SK-N-SH treated with all-trans-retinoic acid at 6 μM for 48 hours (cell line): ENCODE results near the gene MMP25.

Experiments
- ATAC-seq: fragments of 200-7000 bp; cut with Tn5 transposase; 3 replicates; pipeline ENCODE4 v1.9.1; 2020; ENCODE audit warnings: mild to moderate bottlenecking, moderate library complexity
- ESRRG ChIP-seq: fragments of 250-450 bp; sonication (Bioruptor Pico); IDR thresholded peaks from 2 replicates; pipeline ENCODE4 v1.6.1; 2021; ENCODE audit warnings: mild to moderate bottlenecking
- OSR1 ChIP-seq: fragments of 250-450 bp; sonication (Bioruptor Pico); IDR thresholded peaks from 2 replicates; pipeline ENCODE4 v1.8.0; 2022; ENCODE audit warnings: moderate library complexity, mild to moderate bottlenecking, inconsistent platforms
- PPARA ChIP-seq: fragments of 250-450 bp; sonication (Bioruptor Pico); IDR thresholded peaks from 2 replicates; pipeline ENCODE4 v1.5.0; 2020; ENCODE audit warnings: mild to moderate bottlenecking, borderline replicate concordance
- RARB ChIP-seq: fragments of 250-450 bp; sonication (Bioruptor Pico); IDR thresholded peaks from 2 replicates; pipeline ENCODE4 v1.8.0; 2021; ENCODE audit warnings: mild to moderate bottlenecking, moderate library complexity
- SNAI2 ChIP-seq: fragments of 250-450 bp; sonication (Bioruptor Pico); IDR thresholded peaks from 2 replicates; pipeline ENCODE4 v1.5.0; 2020; ENCODE audit warnings: mild to moderate bottlenecking, moderate library complexity
- TCF4 ChIP-seq: fragments of 250-450 bp; sonication (Bioruptor Pico); IDR thresholded peaks from 2 replicates; pipeline ENCODE4 v1.8.0; 2021; ENCODE audit warnings: mild to moderate bottlenecking, moderate library complexity, borderline replicate concordance
- TOX ChIP-seq: fragments of 250-450 bp; sonication (Bioruptor Pico); IDR thresholded peaks from 2 replicates; pipeline ENCODE4 v1.8.0; 2021; ENCODE audit warnings: mild to moderate bottlenecking, moderate library complexity, borderline replicate concordance
- TSHZ2 ChIP-seq: fragments of 250-450 bp; sonication (Bioruptor Pico); IDR thresholded peaks from 2 replicates; pipeline ENCODE4 v1.5.0; 2020; ENCODE audit warnings: mild to moderate bottlenecking, moderate library complexity
- ZFP3 ChIP-seq: fragments of 250-450 bp; sonication (Bioruptor Pico); IDR thresholded peaks from 2 replicates; pipeline ENCODE4 v1.5.0; 2020; ENCODE audit warnings: mild to moderate bottlenecking, moderate library complexity
- ZFP30 ChIP-seq: fragments of 450-650 bp; formaldehyde crosslinking; IDR thresholded peaks from 2 replicates; pipeline ENCODE4 v1.5.0; 2022; ENCODE audit warnings: mild to moderate bottlenecking, moderate library complexity
- ZNF565 ChIP-seq: fragments of 450-650 bp; formaldehyde crosslinking; conservative IDR thresholded peaks from 2 replicates; pipeline ENCODE4 v1.5.0; 2020; ENCODE audit warnings: low read depth, mild to moderate bottlenecking, moderate library complexity
- ZNF8 ChIP-seq: fragments of 450-650 bp; formaldehyde crosslinking; IDR thresholded peaks from 2 replicates; pipeline ENCODE4 v1.5.0; 2020; ENCODE audit warnings: mild to moderate bottlenecking, moderate library complexity
- TF ChIP-seq, protein P1 (sequence below): fragments of 250-450 bp; sonication (Bioruptor Pico); IDR thresholded peaks from 2 replicates; pipeline ENCODE4 v1.5.1; 2020; ENCODE audit warnings: low read depth, mild to moderate bottlenecking, moderate library complexity

Gene MMP25

GRCh38 chr16:3007957-3008689 is 38.2 kb upstream of the MMP25 start:
- ATAC-seq = no peak
- TF ChIP-seq RARB (CRISPR knock-in tag) (no peak), TCF4 (CRISPR knock-in tag) (no peak), TSHZ2 (CRISPR knock-in tag) (no peak), OSR1 (CRISPR knock-in tag) (no peak), SNAI2 (CRISPR knock-in tag) (no peak), TOX (CRISPR knock-in tag) (no peak), ZNF8 (CRISPR knock-in tag) (no peak)
- TF ChIP-seq, protein P1, sequence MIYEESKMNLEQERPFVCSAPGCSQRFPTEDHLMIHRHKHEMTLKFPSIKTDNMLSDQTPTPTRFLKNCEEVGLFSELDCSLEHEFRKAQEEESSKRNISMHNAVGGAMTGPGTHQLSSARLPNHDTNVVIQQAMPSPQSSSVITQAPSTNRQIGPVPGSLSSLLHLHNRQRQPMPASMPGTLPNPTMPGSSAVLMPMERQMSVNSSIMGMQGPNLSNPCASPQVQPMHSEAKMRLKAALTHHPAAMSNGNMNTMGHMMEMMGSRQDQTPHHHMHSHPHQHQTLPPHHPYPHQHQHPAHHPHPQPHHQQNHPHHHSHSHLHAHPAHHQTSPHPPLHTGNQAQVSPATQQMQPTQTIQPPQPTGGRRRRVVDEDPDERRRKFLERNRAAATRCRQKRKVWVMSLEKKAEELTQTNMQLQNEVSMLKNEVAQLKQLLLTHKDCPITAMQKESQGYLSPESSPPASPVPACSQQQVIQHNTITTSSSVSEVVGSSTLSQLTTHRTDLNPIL (CRISPR knock-in tag) = no peak

GRCh38 chr16:3008690-3009037 is 37.7 kb upstream of the MMP25 start:
- TF ChIP-seq PPARA (CRISPR knock-in tag) (no peak), ZFP30 (no peak), TOX (CRISPR knock-in tag) (no peak), ZFP3 (CRISPR knock-in tag) (no peak), TSHZ2 (CRISPR knock-in tag) (no peak), ESRRG (CRISPR knock-in tag) (no peak), OSR1 (CRISPR knock-in tag) (no peak), ZNF565 (CRISPR knock-in tag) (no peak), SNAI2 (CRISPR knock-in tag) (no peak)
- no peak for ATAC-seq

GRCh38 chr16:3009568-3010390 is 36.6 kb upstream of the MMP25 start:
- peak; percentile 14; the same call in 2 of the 3 replicates for ATAC-seq

More at GRCh38 chr16:3009568-3010390, 36.6 kb upstream of the MMP25 start:
- TF ChIP-seq, protein P1 (CRISPR knock-in tag) = no peak
- TF ChIP-seq TSHZ2 (CRISPR knock-in tag) = no peak
- no peak for TF ChIP-seq ZFP30
